Stimulated activated CD8-positive, alpha-beta memory T cell treated with anti-CD3 and anti-CD28 coated beads, Interleukin-12 subunit alpha, Interleukin-12 subunit beta, amount 100 ng/mL, for 4 hours (primary cell): ENCODE measurements around the gene ITGAX.
"Not testable (repeated sequence)": the region's sequence is repeated elsewhere in the genome, so short reads cannot be mapped to it uniquely, and the experiment has no call there.

ENCODE experiments used
- DNase-seq: peaks from one replicate; pipeline ENCODE4 v3.0.0-alpha.2; 2020; ENCODE audit warnings: low read depth

The ITGAX gene

DNA sequence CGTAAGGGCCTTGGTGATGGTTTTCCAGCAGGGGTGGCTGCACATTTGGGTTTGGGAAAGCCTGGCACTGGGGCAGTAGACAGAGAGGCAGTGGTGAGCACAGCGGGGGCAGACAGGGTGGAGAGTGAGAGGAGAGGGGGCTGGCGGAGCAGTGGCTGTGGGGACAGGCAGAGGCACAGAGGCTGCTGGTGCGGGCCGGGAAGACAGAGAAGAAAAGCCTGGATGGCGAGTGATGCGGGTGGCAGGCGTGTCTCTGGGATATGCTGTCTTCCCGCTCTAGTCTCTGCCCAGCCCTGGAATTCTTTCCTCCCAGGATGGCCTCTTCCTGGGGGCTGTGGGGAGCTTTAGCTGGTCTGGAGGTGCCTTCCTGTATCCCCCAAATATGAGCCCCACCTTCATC, 55.1 kb downstream of the ITGAX start:
- DNase-seq, result no peak

DNA sequence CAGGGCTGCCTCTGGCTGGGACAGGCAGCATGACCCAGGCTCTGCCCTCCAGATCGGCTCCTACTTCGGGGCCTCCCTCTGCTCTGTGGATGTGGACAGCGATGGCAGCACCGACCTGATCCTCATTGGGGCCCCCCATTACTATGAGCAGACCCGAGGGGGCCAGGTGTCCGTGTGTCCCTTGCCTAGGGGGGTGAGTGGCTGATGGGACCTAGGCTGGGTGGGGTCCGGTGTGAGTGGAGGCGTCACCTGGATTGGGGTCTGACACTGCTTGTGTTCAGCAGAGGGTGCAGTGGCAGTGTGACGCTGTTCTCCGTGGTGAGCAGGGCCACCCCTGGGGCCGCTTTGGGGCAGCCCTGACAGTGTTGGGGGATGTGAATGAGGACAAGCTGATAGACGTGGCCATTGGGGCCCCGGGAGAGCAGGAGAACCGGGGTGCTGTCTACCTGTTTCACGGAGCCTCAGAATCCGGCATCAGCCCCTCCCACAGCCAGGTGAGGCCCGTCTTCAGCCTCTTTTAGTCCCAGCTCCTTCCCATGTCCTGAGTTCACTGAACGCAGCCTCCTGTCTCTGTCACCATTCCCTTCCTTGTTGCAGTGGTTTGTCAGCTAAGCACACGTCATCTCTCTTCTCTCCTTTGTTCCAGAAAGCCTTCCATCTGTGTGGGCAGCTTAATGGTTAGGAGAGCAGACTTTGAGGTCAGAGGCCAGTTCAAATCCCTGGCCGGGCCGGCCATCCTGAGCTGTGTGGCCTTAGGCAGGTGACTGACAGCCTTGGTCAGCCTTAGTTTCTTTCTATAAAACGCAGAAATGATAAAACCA, 56.3 kb downstream of the ITGAX start:
- no peak for DNase-seq

DNA sequence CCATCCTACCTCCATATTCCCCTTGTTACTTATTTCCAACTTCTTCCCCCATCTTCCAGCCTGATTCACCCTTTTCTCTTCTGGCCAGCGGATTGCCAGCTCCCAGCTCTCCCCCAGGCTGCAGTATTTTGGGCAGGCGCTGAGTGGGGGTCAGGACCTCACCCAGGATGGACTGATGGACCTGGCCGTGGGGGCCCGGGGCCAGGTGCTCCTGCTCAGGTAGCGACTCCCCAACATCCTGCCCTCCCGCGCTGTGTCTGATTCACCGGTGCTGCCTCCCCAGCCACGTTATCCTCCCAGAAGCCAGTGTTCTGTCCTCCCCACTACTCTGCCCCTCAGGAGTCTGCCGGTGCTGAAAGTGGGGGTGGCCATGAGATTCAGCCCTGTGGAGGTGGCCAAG, 57.8 kb downstream of the ITGAX start:
- DNase-seq, result no peak

DNA sequence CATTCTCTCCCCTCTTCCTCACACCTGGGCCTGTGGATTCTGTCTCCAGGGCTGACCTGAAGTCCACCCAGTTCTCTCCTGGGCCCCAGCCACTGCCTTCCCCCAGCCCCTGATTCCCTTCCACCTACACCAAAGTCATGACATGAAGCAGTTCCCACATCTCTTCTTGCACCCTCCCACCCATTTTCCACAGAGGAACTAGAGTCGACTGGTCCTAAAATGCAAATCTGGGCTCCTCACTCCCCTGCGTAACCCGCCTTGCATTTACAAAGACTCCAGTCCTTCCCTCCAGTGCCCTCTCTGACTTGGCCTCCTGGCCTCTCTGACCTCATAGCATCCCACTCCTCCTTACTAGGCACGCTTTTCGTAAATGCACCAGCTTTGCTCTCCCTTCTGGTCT, 58.4 kb downstream of the ITGAX start:
- no peak for DNase-seq

DNA sequence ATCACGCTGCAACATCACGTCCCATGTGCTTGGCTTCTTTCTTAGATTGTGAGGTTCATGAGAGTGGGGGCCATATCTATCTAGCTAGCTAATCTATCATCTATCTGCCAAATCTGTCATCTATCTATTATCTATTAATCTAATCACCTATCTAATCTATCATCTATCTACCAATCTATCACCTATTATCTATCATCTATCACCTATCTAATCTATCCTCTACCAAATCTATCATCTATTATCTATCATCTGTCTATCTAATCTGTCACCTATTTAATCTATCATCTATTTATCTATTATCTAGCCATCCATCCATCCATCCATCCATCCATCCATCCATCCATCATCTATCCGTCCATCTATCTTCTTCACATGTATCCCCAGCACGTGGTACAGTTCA, 59.0 kb downstream of the ITGAX start:
- DNase-seq, result no peak

DNA sequence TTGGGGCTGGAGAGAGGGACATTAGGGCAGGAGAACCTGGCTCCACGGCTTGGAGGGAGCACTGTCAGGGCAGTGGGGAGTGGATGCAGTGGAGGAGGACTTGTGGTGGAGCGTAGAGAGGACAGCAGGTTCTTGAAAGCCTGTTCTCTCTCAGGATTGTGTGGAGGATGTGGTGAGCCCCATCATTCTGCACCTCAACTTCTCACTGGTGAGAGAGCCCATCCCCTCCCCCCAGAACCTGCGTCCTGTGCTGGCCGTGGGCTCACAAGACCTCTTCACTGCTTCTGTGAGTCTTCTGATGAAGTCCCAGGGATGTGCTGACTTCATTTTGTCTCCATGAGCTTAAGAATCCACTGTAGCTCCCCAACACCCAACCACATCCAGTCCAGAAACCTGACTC, 59.7 kb downstream of the ITGAX start:
- no peak for DNase-seq

DNA sequence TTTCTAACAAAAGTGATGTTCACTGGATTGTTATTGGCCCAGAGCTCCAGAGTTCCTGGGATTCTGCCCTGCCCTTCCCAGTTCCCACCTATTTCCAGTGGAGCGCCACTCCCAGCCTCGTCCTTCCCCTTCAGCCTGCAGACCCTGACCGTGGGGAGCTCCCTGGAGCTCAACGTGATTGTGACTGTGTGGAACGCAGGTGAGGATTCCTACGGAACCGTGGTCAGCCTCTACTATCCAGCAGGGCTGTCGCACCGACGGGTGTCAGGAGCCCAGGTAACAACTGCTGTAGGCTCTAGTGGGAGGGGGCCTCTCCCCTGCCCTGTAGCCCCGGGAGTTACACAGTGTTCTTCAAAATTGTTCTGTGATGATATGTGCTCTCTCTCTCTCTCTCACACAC, 61.4 kb downstream of the ITGAX start:
- no peak for DNase-seq

DNA sequence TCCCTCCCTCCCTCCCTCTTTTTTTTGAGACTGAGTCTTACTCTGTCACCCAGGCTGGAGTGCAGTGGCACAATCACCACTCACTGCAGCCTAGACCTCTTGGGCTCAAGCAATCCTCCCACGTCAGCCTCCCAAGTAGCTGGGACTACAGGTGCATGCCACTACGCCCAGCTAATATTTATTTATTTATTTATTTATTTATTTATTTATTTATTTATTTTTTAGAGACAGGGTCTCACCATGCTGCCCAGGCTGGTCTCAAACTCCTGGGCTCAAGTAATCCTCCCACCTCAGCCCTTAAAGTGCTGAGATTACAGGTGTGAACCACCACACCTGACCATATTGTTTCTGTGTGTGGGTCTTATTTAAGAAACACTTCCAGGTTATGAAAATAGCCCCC, 62.1 kb downstream of the ITGAX start:
- not testable (repeated sequence) for DNase-seq

DNA sequence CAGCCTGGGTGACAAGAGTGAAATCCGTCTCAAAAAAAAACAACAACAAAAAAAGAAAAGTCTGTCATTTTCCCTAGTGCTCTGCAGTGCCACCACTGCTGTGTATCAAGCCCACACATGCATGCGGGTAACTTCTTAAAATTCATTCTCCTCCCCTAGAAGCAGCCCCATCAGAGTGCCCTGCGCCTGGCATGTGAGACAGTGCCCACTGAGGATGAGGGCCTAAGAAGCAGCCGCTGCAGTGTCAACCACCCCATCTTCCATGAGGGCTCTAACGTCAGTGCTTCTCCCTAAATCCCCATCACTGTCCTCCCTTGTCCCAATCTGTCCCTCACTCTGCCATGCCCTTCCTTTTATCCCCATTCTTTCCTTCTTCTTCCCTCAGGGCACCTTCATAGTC, 62.9 kb downstream of the ITGAX start:
- DNase-seq, result no peak

DNA sequence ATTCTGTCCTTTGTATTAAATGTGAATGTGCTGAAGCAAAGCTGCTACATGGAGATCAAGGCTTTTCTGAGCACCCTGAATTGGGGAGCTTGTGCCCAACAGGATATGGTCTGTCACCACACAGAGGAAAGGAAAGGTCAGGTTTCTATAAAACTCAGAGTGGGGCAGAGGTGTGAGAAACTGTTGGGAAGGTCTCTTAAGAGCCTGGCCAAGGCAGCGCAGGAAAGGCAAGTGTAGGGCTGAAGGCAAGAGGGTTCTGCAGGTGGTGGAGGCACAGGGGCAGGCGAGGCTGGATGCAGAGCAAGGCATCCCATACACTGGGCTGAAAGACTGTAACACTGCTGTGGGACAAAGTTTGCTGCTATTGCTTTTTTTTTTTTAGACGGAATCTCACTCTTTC, 65.1 kb downstream of the ITGAX start:
- no peak for DNase-seq

DNA sequence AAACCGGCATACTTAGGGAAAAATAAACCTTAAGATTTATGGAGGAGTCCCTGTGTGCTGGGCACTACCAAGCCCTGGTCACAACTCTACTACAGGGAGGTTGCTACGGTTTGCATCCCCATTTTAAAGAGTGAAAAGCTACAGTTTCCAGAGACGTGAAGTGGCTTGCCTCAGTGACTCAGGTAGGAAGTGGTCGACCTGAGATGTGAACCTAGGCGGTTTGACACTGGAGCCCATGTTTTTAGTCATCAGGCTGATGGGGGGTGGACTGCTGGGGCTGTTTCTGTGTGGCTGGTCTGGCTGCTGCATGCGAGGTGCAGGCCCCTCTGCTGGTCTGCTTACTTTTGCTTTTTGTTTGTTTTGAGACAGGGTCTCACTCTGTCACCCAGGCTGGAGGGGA, 66.6 kb downstream of the ITGAX start:
- DNase-seq, result peak; percentile 51

DNA sequence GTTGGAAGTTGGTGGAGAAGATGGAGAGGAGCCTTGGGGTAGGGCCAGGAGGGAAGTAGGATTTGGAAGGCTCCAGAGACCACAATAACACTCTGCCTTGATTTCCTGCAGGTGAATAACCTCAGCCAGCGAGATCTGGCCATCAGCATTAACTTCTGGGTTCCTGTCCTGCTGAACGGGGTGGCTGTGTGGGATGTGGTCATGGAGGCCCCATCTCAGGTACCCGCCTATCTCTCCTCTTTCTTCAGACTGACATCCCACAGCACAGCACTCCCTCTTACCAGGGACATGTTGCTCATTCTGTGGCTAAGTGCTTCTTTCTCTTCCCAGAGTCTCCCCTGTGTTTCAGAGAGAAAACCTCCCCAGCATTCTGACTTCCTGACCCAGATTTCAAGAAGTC, 68.3 kb downstream of the ITGAX start:
- DNase-seq, result no peak

DNA sequence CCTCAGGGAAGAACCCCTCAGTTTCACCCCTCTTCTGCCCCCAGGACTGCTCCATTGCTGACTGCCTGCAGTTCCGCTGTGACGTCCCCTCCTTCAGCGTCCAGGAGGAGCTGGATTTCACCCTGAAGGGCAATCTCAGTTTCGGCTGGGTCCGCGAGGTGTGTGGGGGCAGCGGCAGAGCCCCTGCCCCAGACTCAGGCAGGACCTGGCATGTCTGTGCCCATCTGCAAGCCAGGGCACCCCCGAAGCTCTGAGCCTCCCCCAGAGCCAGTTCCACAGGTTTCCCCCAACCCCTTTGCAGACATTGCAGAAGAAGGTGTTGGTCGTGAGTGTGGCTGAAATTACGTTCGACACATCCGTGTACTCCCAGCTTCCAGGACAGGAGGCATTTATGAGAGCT, 68.8 kb downstream of the ITGAX start:
- no peak for DNase-seq

DNA sequence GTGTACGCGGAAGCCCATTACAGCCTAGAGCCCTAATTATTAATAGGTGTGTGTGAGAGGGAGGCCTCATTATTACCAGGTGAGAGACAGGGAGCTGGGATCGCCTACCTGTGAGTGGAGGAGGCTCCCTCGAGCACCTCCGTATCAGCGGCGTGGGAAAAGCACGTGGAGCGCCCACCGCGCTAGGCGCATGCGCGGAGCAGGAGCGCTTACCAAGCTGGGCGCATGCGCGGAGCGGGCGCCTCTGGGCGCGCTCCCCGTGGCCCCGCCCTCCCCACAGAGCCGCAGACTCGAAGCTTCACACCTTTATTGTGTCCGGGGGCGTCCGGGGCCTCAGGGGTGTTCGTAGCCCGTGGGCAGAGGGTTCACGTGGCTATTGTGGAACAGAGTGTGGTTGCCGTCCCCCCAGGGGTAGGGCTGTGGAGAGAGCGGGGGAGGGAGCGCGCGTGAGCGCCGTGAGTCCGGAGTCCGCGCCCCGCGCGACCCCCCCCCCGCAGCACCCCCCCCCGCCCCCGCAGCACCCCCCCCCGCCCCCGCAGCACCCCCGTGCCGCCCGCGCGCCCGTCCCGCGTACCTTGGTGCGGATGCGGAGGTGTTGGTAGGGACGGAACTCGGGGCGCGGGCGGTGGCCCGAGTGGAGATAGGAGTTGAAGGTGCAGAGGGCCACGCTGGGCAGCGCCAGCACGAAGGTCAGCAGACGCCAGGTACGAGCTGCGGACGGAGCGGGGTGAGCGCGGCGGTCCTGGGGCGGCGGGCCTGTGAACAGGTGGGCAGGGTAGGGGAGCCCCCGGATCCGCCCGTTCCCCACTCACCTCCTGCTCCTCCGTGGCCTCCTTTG, 72.7 kb downstream of the ITGAX start:
- DNase-seq, result peak; percentile 75

DNA sequence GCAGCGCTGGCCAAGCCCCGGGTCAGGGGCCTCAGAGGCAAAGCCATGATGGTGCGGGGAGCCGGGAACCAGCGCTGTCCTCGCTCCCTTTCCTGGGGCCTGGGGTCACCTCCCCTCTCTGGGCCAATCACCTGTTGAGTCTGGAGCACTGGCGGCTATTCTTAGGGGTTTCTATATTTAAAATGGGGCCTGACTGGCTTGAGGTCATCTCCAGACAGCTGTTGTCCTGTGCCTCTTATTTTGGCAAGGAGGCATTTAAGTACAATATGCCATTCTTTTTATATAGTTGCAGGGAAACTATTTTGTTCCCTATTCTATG, 73.3 kb downstream of the ITGAX start, which contains the start of gene COX6A2:
TSS of gene COX6A2 (minus strand) at position 82 of the 319 bp plus-strand sequence. CDS start at position 47, 35 bp downstream.
- no peak for DNase-seq

DNA sequence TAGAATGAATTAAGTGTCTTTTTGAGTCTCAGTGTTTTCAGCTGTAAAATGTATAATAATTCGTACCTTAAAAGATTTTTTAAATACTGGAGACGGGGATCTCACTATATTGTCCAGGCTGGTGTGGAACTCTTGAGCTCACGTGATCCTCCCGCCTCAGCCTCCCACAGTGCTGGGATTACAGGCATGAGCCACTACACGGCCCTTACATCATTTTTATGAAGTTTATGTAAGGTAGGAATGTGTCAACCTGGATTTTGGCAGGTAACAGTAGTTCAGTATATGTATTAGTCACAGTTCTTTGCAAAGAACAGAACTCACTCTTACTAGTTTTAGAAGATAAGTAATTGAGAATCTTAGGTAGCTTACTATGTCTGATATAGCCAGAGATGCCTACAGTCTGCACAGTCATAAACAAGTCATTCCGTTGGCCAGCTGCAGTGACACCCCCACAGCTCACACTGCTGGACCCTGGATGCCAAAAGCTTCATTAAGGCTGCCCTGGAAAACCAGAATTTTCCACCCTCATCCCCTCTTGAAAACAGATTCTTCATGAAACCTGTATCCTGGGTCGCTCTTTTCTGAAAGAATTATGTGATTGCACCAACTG, 73.8 kb downstream of the ITGAX start:
- DNase-seq, result no peak

DNA sequence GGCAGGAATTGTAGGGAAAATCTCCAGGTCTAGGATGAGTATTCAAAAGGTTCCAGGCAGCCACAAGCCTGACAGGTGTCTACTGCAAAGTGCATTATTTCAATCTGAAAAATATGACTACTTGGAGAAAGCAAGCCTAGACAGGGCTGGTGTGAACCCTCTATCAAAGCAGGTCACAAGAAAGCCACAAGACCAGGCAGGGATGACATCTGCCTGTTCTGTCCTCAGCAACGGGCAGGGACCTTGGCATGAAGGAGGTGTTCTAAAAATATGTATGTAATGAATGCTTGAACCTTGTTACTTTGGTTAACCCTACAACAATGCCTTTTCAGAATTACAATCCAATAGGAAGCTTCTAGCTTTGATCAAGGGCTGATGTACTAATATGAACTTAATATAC, 74.3 kb downstream of the ITGAX start:
- no peak for DNase-seq

DNA sequence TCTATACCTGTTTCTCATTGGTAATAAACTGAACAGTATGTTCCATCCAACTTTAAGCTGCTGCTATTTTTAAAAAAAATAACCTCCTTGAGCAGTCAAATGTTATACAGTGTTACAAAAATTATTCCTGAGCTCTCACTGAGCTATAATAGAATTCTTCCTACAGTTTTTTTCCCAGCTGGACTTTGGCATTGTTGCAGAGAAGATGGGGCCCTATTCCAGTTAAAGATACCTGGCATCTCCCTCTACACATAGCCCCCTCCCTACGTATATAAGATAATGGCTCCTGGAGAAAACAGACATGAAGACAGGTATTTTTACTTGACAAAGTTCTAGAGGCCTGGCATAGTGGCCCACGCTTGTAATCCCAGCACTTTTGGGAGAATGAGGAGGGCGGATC, 74.8 kb downstream of the ITGAX start:
- no peak for DNase-seq

DNA sequence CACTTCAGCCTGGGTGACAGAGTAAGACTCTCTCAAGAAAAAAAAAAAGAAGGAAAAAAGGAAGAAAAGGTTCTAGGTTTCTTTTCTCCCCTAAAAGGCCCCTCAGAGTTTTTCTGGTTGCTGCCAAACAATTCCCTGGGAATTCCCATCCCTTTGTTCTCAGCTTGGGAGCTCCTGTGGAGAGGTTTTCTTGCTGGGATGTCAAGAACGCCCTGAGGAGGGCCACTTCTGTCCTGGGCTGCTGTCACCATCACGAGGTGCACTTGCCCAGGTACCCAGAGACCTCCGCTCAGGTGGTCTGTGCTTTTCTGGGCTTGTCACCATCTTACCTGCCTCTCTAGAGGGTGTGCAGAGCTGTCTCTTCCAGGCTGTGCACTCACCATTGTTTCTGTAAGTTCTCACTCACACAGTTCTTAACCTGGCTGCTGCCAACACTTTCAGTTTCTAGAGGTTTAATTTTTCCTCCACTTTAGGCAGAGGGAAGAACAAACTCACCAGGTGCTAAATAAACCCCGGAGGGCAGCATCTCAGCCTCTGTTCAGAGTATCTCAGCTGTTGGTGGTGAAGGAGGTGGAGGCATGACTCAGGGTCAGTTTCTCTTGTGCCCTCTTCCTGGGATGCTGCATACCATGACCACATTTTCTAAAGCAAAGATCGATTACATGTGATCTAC, 75.5 kb downstream of the ITGAX start:
- no peak for DNase-seq
